Parathyroid adenoma (tissue), 2 donors: Measurements from ENCODE around the gene SUPT4H1.

Experiments
- H2AFZ ChIP-seq: fragments of 300-600 bp; sonication (generic); one replicate; pipeline ENCODE4 v1.7.0; 2017; ENCODE audit warnings: antibody characterized with exemption, mild to moderate bottlenecking
- H3K27ac ChIP-seq: fragments of 300-600 bp; sonication (generic); one replicate; pipeline ENCODE4 v1.7.0; 2017
- H3K27me3 ChIP-seq: fragments of 300-600 bp; sonication (generic); one replicate; pipeline ENCODE4 v1.7.0; 2017; ENCODE audit warnings: low read length; ENCODE audit not compliant: control insufficient read depth, insufficient read depth
- H3K36me3 ChIP-seq: fragments of 300-600 bp; sonication (generic); one replicate; pipeline ENCODE4 v1.7.0; 2017; ENCODE audit warnings: low read length; ENCODE audit not compliant: control insufficient read depth, insufficient read depth
- H3K4me1 ChIP-seq: fragments of 300-600 bp; sonication (generic); one replicate; pipeline ENCODE4 v1.7.0; 2017; ENCODE audit warnings: control low read depth
- H3K4me2 ChIP-seq: fragments of 300-600 bp; sonication (generic); one replicate; pipeline ENCODE4 v1.7.0; 2017; ENCODE audit warnings: low read length
- H3K4me3 ChIP-seq: fragments of 300-600 bp; sonication (generic); one replicate; pipeline ENCODE4 v1.7.0; 2017; ENCODE audit warnings: low read depth, low read length
- H3K79me2 ChIP-seq: fragments of 300-600 bp; sonication (generic); one replicate; pipeline ENCODE4 v1.7.0; 2017; ENCODE audit warnings: control low read depth
- H3K9ac ChIP-seq: fragments of 300-600 bp; sonication (generic); one replicate; pipeline ENCODE4 v1.7.0; 2017; ENCODE audit warnings: mild to moderate bottlenecking
- H3K9me3 ChIP-seq: fragments of 300-600 bp; sonication (generic); one replicate; pipeline ENCODE4 v1.7.0; 2017; ENCODE audit warnings: low read length; ENCODE audit not compliant: control insufficient read depth
- CTCF ChIP-seq: fragments of 300-600 bp; sonication (generic); IDR thresholded peaks from one replicate; pipeline ENCODE4 v1.7.0; 2017; ENCODE audit warnings: antibody characterized with exemption, mild to moderate bottlenecking
- donor health status: primary hyperparathyroidism.

The SUPT4H1 gene

GRCh38 chr17:58330997-58331814, 20.8 kb downstream of the SUPT4H1 start:
- Histone ChIP-seq H3K4me2 (no peak overlapping the region), H3K9me3 (no peaks in the 10 kb centered on the region), H3K36me3 (no peaks in the 10 kb centered on the region), H3K4me3 (no peak overlapping the region), H2AFZ (no peak overlapping the region), H3K27ac (peak overlapping the region; percentile 30), H3K4me1 (no peaks in the 10 kb centered on the region), H3K9ac (no peak overlapping the region), H3K27me3 (no peaks in the 10 kb centered on the region), H3K79me2 (no peaks in the 10 kb centered on the region)
- TF ChIP-seq CTCF: no peak

- Histone ChIP-seq H3K27me3 (no peaks in the 10 kb centered on the region), H3K27ac (no peak overlapping the region), H3K4me2 (no peak overlapping the region), H3K4me1 (no peaks in the 10 kb centered on the region), H3K4me3 (no peak overlapping the region), H3K79me2 (no peaks in the 10 kb centered on the region), H3K9ac (no peak overlapping the region), H2AFZ (no peak overlapping the region), H3K36me3 (no peaks in the 10 kb centered on the region), H3K9me3 (no peaks in the 10 kb centered on the region)
- no peak for TF ChIP-seq CTCF
These were observed 21.4 kb downstream of the SUPT4H1 start for GRCh38 chr17:58330538-58330996.

- H3K27ac ChIP-seq: no peak overlapping the region
These were observed 22.0 kb downstream of the SUPT4H1 start for GRCh38 chr17:58329810-58330537.

GRCh38 chr17:58329035-58329809, 22.8 kb downstream of the SUPT4H1 start:
- Histone ChIP-seq H3K4me3 (no peak overlapping the region), H3K27ac (no peak overlapping the region), H3K27me3 (no peaks in the 10 kb centered on the region)

More at GRCh38 chr17:58329810-58330537, 22.0 kb downstream of the SUPT4H1 start:
- no peak for TF ChIP-seq CTCF
- Histone ChIP-seq H3K9ac (no peak overlapping the region), H3K9me3 (no peaks in the 10 kb centered on the region), H2AFZ (no peak overlapping the region), H3K4me3 (no peak overlapping the region), H3K4me2 (no peak overlapping the region), H3K79me2 (no peaks in the 10 kb centered on the region), H3K36me3 (no peaks in the 10 kb centered on the region), H3K27me3 (no peaks in the 10 kb centered on the region), H3K4me1 (peaks cover 4% of the 10 kb centered on the region)

More at GRCh38 chr17:58329035-58329809, 22.8 kb downstream of the SUPT4H1 start:
- TF ChIP-seq CTCF: peak; percentile 13
- H3K4me2 ChIP-seq: no peak overlapping the region
- H3K9ac ChIP-seq: no peak overlapping the region
- H3K9me3 ChIP-seq: no peaks in the 10 kb centered on the region
- H3K36me3 ChIP-seq: no peaks in the 10 kb centered on the region
- H2AFZ ChIP-seq: no peak overlapping the region
- H3K79me2 ChIP-seq: no peaks in the 10 kb centered on the region
- H3K4me1 ChIP-seq: peaks cover 5% of the 10 kb centered on the region
